T-helper 1 cell (primary cell): ENCODE measurements around the gene LRRC8A.
A peak's percentile ranks its signal among the peaks of the same experiment; 100 is the strongest.
"Not testable (repeated sequence)": the region's sequence is repeated elsewhere in the genome, so short reads cannot be mapped to it uniquely, and the experiment has no call there.

Experiments used
- DNase-seq, 5 donors: peaks; one replicate each; pipeline ENCODE4 v3.0.0-alpha.2; 2012 to 2020

Gene LRRC8A

DNA sequence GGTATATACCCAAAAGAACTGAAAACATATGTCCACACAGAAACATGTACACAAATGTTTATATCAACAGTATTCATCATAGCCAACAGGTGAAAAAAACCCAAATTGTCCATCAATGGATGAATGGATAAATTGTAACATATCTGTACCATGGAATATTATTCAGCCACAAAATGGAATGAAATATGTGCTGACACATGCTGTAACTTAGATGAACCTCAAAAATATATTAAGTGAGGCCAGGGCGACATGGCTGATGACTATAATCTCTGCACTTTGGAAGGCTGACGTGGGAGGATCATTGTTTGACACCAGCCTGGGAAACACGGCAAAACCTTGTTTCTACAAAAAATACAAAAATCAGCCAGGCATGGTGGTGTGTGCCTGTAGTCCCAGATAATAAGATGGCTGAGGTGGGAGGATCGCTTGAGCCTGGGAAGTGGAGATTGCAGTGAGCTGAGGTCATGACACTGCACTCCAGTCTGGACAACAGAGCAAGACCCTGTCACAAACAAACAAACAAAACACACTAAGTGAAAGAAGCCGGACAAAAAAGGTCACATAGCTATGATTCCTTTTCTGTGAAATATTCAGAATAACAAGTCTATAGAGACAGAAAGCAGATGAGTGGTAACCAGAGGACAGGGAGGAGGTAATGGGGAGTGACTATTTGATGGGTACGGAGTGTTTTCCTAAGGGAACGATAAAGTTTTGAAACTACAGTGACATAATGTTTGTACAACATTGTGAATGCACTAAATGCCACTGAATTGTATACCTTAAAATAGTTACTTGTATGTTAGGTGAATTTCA is 11.6 kb upstream of the LRRC8A start:
- no peak for DNase-seq

DNA sequence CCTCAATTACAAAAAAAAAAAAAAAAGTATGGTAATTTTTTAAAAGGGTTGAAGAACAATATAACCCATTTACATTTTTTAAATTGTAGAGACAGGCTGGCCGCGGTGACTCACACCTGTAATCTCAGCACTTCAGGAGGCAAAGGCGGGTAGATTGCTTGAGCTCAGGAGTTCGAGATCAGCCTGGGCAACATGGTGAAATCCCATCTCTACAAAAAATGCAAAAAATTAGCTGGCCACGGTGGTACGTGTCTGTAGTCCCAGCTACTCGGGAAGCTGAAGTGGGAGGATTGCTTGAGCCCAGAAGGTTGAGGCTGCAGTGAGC is 11.0 kb upstream of the LRRC8A start:
- DNase-seq: not testable (repeated sequence)

DNA sequence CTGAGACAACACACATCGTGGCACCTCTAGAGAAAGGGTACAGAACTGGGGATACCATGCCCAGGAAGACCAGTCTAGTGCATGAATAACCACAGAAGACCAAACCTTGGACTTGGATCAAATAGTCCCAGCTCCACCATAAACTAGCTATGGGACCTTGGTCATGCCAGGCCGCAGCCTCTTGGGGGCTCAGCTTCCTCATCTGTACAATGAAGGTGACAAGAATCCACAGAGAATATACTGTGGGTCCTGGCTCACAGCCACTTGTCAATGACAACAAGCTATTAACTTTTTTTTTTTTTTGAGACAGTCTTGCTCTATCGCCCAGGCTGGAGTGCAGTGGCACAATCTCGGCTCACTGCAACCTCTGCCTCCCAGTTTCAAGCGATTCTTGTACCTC is 4.1 kb upstream of the LRRC8A start:
- DNase-seq: no peak

DNA sequence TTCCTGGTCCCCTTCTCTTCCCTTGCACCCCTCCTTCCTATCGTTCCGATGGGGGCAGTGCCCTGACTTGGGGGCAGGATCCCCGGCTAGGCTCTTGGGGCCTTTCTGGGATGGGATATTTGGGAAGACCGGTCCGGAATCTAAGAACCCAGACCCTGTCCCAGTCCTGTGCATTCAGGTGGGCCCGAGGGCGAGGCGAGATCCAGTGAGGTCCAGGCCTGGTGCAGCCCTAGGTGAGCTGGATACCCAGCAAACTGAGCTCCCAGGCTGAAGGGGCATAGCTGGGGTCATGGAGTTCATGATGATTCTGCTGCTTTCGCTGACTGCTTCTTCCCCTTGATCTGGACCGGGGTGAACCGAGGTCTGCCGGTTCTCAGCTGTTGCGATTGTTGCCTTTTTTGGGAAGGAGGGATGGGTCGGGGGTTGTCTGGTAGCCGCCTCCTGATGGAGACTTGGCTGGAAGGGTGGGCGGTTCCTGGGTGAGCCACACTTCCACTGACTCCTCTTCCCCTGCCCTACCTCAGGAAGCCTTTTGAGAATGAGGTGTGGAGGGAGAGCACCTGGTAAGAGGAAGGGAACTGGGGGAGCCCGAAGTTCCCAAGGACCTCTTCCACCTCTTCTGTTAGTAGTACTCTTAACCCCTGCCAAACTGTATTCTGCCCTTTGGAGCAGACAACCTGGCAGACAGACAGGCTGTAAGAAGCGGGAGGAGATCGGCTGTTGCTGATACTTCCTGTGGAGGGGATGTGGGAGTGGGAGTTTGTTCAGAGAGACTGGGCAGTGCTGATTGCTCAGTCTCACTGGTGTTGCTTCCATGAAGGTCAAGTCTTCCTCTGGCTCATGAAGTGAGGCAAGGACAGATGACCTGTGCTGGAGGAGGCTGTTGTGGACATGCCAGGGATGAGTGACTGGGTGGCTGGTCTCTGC is 1.0 kb downstream of the LRRC8A start:
- no peak for DNase-seq

DNA sequence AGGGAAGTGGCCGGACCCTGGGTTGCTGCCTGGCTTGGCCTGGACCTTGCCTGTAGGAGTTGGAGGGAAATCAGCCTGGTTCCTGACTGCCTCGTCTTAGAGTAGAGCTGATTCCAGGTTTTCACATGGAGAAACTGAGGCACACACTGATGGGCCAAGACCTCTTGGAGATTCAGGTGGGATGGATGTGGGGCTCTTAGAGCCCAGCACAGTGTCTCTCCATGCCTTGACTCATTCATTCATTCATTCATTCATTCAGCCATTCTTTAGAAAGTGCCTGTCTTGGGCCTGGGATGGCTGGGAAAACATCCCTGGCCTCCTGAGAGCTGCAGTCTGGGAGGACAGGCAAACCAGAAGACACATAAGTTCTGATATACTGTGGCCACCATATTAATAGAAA is 2.2 kb downstream of the LRRC8A start:
- no peak for DNase-seq

DNA sequence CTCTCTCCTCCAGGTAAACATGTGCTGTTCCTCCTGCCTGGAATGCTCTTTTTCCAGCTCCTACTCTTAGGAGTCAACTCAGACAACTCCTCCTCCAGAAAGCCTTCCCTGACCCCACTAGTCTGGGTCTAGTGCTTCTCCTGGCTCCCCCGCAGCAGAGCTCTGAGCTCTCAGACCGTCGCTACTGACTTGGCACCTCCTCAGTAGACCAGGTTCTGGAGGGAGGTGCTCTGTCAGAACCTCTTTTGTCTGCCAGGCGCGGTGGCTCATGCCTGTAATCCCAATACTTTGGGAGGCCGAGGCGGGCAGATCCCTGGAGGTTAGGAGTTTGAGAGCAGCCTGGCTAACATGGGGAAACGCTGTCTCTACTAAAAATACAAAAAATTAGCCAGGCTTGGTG is 3.4 kb downstream of the LRRC8A start:
- no peak for DNase-seq

DNA sequence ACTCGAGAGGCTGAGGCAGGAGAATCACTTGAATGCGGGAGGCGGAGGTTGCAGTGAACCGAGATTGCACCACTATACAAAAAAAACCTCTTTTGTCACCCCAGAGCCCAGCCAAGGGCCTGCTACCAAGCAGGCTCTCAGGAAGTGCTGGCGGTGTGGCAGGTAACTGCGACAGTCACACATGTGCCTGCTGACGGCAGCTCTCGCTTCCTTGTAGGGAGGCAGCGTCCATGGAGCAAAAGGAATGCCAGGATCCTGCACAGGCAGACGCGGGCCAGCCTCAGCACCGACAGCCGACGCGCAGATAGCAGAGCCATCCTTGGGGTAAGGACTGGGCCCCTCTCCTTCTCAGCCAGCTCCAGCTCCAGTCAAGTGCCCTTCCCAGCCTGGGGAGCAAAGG is 3.9 kb downstream of the LRRC8A start:
- no peak for DNase-seq

DNA sequence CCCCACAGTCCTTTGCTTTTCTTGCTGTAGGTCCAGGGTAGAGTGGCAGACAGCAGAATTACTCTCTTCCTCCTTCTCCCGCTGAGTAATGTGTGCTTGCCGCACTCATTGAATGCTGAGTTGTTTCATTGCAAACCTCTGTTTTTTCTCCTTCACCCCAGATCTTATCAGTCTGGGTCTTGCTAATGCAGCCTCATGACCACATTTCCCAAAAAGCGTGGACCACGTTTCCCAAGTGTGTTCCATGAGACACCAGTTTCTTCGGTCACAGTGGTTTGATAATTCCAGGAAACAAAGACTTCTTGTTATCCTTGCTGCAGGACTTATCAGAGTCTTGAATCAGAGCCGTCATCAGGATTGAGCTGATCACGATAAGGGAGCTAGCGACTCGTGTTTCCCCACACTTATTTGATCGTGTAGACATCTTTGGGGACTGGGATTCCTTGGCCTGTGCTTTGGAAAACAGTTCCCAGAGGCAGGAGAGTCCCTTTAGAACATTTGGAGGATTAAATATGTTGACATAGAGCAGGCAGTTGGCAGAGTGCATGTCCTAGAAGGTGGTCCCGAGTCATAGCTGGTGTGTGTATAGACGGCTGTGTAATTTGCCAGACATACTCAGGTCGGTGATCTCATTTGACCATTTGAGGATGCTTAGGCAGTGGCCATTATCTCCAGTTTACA is 4.4 kb downstream of the LRRC8A start:
- DNase-seq: no peak

DNA sequence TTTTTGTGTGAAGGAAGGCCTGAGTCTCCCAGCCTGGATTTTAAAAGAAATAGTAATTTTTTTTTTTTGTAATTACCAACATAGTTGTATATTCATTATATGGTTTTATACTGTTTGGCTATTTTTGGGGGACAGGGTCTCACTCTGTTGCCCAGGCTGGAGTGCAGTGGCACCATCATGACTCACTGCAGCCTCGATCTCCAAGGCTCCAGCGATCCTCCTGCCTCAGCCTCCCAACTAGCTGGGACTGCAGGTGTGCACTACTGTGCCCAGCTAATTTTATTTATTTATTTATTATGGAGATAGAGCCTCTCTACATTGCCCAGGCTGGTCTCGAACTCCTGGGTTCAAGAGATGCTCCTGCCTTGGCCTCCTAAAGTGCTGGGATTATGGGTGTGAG is 5.1 kb downstream of the LRRC8A start:
- DNase-seq: no peak

DNA sequence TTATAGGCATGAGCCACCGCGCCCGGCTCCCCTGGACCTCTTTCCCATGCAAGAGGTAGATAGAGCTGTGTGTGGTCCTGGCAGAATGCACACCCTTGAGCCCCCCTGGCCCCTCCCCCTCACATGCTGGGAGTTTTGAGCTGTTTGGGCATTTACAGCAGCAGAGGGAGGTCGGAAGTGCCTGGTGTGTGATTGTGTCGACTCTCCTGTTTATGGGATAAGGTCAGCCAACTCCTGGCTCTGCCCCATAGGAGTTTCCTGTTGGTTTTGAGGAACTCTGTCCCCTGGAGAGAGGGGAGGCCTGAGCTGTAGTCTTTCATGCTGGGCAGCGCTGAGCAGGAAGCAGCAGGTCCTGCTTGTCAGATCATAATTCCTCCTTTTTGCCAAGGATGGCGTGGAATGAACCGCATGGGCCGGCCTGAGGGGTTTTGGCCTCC is 6.0 kb downstream of the LRRC8A start:
- no peak for DNase-seq

DNA sequence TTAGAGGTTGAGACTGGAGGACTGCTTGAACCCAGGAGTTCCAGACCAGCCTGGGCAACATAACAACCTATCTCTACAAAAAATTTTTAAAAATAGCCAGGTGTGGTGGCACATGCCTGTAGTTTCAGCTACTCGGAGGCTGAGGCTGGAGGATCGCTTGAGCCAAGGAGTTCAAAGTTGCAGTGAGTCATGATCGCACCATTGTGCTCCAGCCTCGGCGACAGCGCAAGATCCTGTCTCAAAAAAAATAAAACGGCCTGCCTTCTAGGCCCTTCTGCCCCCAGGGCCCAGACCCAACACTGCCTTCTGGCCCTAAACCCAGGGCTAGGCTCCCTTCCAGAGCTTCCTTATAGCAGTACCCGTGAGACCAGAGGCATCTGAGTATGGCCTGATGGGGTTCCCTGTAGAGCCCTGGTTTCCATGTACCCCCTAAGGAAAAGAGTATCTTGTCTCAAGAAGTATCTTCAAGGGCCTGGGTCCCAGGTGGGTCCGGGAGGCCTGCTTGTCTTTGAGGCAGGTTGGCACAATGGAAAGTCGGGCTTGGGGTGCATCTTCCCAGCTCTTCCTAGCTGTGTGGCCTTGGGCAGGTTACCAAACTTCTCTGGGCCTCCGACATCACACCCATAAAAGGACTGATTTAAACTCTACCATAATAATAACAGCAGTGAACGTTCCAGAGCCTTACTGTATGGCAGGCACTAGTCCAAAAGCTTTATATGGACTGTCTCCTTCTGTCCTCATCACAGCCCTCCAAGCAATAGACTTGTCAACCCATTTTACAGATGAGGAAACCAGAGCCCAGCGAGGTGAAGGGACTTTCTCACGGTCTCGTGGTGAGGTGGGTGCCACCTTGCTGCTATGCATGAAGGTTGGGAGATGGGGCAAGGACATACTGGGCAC is 9.6 kb downstream of the LRRC8A start:
- no peak for DNase-seq

DNA sequence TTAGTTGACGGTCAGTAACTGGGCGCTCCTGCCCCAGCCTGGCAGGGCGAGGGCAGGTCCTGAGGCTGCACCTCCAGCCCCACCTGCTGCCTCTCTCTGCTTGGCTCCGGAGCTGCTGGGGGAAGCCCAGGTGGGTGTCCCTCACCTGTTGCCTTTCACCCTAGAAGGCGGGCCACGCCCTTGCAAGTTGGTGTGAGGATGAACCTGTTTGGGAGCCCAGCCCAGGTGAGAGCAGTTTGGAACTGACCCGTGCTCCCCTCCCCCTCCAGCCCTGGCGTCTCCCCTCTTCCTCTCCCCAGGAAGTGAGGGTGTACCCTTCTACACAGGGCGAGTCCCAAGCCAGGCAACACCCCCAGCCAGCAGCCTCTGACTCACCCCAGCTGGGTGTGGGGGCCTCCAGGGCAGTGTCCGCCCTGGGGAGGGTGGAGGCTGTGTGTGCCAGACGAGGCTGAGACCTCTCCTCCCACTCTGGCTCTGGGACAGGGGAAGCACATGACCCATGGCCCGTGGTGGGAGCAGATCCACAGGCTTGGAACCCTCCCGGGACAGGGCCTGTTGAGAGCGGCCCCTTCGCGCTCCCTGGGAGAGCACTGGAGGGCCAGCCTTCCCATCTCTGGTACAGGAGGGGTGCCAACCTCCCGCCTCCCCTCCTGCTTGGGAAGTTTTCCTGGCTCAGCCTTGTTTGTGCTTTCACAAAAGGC is 10.4 kb downstream of the LRRC8A start:
- DNase-seq: no peak

DNA sequence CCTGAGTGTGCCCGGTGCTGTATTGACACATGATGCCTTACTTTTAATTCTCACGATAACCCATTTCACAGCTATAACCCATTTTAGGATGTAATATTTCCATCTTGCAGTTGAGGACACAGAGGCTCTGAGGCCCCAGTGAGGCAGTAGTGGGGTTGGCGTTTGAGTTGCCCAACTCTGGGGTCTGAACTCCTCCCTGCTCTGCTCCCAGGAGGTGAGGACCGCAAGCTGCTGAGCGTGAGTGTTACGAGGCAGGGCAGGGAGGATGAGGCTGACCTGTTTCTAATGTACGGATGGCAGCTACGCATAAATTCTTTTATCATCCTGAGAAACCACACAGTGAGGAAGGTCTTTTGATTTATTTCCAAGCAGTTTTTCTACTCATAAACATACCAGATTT is 11.4 kb downstream of the LRRC8A start:
- no peak for DNase-seq

DNA sequence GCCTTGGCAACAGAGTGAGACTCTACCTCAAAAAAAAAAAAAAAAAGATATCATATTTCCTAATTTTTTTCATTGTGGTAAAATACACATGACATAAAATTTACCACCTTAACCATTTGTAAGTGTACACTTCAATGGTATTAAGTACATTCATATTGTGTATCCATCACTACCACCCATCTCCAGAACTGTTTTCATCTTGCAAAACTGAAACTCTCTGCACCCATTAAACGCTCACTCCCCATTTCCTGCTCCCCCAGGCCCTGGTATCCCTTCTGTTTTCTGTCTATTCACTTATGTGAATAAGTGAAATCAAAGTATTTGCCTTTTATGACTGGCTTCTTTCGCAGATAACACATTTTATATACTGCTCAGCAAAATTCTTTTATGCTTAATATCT is 12.8 kb downstream of the LRRC8A start:
- DNase-seq: peak in 1 of 5 donors; percentile 67

DNA sequence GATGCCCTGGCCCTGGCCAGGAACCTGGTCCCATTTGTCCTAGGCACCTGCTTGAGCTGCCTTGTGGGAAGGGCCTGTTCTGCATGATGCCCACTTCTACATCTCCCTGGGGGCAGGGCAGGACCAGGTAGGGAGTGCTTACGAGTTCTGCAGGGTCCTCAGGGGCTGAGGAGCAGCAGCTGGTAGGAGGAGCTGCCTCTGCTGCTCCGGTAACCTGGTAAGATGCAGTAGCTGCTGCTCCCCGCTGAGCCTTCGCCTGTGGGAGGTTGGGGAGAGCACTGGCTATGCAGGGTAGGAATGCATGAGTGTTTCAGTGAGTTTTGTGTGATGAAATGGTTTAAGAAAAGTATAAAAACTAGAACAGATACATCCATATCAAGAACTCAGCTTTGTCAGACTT is 13.6 kb downstream of the LRRC8A start:
- DNase-seq: no peak

DNA sequence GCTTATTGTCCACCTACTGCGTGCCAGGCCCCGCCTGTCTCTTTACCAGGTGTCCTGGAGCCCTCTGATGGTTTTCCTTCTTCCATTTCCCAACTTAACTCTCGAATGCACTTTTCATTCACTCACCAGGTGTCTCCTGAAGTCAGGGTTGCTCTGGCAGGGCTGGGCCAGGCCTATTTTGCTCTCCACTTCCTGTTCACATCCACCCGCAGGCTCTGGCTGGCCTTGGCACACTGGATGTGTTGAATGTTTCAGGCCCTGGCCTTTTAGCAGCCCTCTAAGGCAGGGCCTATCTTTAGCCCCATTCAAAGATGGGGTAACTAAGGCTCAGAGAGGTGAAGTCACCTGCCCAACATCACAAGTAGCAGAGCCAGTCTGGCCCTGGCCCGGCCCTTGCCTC is 16.4 kb downstream of the LRRC8A start:
- DNase-seq: no peak

DNA sequence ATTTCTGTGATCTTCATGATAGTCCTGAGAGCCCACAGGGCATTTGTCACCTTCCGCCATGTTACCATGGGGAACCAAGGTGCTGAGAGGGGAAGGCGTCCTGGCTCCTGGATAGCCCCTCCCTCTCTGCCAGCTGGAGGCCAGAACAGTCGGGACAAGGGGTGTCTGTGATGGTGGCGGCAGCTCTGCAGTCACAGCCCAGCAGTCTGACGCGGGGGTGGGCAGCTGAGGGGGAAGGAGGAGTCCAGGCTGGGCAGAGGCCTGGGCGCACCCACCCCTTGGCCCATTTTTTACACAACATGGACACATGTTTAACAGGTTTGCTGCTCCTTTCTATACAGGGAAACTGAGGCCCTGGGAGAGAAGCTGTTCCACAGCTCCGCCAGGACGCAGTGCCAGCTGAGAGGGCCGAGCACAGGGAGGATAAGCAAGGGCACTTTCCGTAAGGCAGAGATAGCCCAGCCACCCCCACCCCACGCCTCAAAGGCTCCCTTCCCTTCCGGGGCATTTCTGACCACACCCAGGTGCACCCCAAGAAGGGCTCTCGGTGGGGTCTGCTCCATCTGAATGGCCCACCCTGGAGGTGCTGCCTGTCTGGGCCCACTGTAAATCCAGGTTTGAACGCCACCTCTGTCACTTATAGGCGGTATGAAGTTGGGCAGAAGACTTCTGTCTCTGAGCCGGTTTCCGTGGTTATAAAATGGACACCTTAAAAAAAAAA is 17.1 kb downstream of the LRRC8A start:
- DNase-seq: no peak

DNA sequence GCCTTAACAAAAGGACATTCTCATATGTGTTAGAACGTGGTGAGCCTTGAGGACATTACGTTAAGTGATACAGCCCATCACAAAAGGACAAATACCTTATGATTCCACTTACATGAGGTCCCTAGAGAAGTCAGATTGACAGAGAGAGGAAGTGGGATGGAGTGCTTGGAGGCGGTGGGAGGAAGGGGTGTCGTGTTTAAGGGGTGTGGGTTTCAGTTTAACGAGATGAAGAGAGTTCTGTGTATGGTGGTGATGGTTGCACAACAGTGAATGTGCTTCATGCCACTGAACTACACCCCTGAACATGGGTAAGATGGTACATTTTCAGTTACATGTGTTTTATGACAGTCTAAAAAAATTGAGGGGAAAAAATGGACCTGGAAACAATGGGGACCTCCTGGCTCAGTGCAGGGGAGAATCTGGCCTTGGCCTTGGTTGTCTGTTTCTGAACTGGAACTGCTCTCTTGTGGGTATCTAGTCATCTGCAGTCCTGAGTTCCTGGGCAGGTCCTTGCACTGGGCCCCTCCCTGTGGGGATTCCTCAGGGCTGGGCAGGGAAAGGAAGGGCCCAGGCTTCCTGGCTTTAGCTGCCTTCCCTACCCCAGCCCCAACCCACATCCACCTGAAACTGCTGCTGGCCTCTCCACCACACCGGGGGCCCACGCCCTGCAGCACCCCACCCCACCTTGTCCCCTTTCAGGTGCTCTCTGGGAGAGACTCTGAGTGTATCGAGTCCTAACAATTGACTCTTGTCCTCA is 17.8 kb downstream of the LRRC8A start:
- DNase-seq: peak in 1 of 5 donors; percentile 59

DNA sequence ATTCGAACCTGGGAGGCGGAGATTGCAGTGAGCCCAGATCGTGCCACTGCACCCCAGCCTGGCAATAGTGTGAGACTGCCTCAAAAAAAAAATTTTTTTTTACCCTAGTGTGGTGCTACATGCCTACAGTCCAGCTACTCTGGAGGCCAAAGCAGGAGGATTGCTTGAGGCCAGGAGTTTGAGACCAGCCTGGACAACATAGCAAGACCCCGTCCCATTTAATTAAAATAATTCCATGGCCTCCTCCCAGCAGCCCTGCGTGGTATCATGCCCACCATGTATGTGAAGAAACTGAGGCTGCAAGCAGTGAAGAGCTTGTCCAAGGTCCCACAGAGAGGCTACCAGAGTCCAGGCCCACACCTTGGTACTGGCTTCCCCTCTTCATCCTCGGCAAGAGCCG is 19.4 kb downstream of the LRRC8A start:
- DNase-seq: no peak

DNA sequence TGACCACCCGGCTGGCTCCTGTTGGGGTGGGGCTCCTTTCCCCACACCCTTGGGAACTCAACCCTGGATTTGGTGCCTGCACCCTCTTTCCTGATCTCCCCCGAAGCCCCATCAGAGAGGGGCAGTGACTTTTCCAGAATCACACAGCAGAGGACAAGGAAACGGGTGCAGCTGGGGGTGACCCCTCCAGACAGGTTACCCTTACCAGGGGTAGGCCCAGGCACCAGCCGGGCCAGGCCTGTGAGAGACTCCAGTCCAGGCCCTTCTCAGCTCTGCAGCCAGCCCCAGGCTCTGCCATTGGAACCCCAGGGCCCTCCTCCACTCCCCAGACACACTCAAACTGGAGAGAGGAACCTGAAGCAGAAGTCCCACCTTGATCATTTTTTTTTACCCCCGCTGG is 19.9 kb downstream of the LRRC8A start:
- no peak for DNase-seq
